GM11168 (cell line): ENCODE measurements around the gene UCN3.

ENCODE experiments used
- in situ Hi-C: fragments of 300-500 bp; cut with MboI; formaldehyde crosslinking; loops from one replicate; pipeline ENCODE4 v1.12.0; 2022; ENCODE audit warnings: low sequenced_read_pairs; ENCODE audit not compliant: unreplicated experiment

The UCN3 gene

DNA sequence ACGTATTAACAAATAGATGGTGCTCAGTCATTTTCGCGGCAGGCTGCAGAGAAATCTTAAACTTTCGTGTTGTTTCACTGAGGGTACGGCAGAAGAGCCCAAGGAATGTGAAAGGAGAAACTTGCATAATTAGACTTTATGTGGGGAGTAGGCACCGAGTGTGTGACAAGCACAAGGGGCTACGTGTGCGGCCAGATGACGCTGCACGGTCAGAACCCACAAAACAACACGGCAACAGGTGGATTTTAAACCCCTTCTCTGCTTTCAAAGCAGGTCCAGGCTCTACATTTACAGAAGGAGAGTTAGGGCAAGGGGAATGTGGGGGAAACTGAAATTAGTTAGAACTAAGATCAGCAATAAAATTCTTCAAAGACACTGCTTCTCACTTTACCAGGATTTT is 392 bp upstream of the UCN3 start:
- in situ Hi-C loops: no loop called here

DNA sequence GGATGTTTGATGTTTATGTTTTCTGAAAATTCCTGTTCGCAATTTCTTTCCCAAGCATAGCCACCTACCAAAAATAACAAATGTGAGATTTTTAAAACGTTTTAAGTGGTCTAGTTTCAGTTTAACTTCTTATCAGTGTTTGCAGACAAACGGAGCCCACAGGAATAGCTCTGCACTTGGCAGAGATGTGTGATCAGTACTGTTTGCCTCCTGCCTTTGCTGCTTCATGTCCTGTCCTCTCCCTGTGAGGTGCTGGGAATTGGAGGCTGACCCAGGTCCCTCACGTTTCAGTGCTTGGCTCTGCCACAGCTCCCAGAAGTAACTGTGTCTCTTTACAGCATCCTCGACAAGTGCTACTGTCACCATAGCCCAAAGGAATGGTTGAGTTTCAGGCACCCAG is 1.2 kb downstream of the UCN3 start:
- in situ Hi-C loops: no loop called here

DNA sequence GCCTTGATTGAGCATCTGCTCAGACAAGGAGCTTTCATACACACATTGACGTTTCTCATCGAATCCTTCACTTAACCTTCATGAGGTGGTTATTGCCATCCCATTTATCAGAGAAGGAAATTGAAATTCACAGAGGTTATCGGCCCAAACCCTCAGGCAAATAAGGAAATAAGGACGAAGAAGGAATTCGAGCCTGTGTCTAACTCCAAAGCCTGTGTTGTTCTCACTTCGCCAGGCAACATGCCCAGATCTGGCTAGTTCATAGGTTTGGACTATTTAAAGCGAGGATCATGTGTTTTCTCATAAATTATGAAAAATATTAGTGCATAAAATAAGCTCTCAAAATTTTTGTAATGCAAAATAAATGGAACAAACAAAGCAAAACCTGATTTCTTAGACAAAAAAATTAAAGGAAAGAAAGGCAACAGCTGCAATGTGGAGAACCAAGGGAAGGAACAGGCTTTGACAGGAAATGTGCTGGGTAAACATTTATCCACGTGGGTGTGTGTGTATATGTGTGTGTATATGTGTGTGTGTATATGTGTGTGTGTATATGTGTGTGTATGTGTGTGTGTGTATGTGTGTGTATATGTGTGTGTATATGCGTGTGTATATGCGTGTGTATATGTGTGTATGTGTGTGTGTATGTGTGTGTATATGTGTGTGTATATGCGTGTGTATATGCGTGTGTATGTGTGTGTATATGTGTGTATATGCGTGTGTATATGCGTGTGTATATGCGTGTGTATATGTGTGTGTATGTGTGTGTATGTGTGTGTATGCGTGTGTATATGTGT is 4.8 kb downstream of the UCN3 start:
- in situ Hi-C loops: no loop called here

DNA sequence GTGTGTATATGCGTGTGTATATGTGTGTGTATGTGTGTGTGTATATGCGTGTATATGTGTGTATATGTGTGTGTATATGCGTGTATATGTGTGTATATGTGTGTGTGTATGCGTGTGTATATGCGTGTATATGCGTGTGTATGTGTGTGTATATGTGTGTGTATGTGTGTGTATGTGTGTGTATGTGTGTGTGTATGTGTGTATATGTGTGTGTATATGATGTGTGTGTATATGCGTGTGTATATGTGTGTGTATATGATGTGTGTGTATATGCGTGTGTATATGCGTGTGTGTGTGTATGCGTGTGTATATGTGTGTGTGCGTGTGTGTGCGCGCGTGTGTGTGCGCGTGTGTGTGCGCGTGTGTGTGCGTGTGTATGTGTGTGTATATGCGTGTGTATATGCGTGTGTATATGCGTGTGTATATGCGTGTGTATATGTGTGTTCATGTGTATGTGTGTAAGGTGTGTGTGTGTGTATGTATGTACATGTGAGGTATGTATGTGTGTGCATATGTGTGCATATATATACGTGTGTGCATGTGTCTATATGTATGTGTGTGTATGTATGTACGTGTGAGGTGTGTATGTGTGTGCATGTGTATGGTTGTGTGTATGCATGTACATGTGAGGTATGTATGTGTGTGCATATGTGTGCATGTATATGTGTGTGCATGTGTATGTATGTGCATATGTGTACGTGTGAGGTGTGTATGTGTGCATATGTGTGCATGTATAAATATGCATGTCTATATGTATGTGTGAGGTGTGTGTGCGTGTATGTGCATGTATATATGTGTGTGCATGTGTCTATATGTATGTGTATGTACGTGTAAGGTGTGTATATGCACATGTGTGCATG is 6.0 kb downstream of the UCN3 start:
- in situ Hi-C loops: no loop called here

DNA sequence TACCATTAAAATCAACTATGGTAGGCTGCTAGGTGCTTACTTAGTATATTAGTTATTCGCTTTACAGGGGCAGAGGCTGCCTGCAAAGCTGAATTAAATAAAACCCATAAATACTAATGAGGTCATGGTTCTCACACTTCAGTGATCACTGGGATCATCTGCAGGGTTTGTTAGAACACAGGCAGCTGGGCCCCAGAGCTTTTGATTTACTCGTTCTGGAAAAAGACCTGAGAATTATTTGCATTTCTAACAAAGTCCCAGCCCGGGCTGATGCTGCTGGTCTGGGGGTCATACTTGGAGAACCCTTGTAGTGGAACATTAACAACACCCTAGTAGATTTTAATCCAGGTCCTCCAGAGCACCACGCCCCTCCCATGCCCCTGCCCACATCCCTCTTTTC is 8.5 kb downstream of the UCN3 start:
- in situ Hi-C loops: no loop called here

DNA sequence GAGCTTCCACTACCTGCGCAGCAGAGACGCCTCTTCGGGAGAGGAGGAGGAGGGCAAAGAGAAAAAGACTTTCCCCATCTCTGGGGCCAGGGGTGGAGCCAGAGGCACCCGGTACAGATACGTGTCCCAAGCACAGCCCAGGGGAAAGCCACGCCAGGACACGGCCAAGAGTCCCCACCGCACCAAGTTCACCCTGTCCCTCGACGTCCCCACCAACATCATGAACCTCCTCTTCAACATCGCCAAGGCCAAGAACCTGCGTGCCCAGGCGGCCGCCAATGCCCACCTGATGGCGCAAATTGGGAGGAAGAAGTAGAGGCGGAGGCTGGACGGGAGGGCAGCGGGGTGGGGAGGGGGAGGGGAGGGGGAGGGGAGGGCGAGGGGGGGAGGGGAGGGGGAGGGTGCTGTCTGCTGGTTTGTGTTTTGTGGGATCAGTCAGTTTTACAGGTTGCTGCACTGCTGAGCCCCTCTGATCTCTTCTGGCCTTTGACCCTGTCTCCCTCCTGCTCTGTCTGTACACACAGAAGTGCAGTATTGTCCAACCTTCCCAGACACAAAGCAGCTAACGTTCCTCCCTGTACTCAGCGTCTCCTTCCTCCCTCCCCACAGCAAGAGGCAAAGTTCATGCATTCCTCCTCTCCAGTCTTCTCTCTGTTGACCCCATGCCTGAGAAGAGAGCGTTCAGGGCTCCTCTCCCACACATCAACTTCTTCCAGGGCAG is 9.3 kb downstream of the UCN3 start:
- in situ Hi-C loops: no loop called here

DNA sequence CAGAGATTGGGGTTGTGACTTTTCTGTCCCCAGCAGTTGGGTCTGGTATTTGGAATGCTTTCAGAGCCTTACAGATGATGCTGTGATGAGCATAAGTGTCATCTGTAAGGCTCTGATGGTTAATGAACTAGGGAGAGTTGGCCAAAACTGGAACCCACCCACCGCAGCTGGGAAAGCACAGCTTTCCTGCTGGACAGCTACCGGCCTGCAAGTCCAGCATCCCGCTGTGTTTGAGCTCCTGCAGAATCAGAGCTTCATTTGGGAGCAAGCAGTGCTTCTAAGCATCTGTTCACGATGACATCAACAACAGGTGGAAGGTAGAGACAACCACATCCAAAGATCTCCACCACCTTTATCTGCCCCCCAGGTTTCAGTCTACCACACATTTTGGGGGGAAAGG is 11.7 kb downstream of the UCN3 start:
- in situ Hi-C loops: loop anchor here (25.0 kb wide), 1 partner anchor 539 kb away; the partner anchor contains the start of gene AKR1E2

DNA sequence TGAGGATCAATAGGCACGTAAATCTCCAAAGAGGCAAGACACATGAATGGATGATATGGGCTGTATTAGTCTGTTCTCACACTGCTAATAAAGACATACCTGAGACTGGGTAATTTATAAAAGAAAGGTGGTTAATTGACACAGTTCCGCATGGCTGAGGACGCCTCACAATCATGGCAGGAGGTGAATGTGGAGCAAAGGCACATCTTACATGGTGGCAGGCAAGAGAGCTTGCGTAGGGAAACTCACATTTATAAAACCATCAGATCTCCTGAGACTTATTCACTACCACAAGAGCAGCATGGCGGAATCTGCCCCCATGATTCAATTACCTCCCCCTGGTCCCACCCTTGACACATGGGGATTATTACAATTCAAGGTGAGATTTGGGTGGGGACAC is 14.4 kb downstream of the UCN3 start:
- in situ Hi-C loops: loop anchor here (25.0 kb wide), 1 partner anchor 542 kb away; the partner anchor contains the start of gene AKR1E2

DNA sequence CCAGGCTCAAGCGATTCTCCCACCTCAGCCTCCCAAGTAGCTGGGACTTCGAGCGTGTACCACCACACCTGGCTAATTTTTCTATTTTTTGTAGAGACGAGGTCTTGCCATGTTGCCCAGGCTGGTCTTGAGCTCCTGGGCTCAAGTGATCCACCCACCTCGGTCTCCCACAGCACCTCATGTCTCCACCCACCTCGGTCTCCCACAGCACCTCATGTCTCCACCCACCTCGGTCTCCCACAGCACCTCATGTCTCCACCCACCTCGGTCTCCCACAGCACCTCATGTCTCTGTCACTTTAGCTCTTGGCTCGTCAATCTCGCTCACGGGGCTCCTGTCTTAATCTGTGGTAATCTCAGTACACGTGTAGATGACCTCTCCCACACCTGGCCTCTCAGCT is 15.6 kb downstream of the UCN3 start:
- in situ Hi-C loops: loop anchor here (25.0 kb wide), 1 partner anchor 543 kb away; the partner anchor contains the start of gene AKR1E2

DNA sequence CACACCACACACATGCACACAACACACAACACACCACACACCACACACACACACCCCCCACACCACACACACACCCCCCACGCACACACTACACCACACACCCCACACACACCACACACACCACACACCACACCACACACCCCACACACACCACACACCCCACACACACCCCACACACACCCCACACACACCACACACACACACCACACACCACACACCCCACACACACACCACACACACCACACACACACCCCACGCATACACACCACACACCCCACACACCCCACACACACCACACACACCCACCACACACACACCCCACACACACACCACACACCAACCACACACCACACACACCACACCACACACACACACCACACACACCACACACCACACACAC is 16.4 kb downstream of the UCN3 start:
- in situ Hi-C loops: loop anchor here (25.0 kb wide), 1 partner anchor 544 kb away; the partner anchor contains the start of gene AKR1E2

DNA sequence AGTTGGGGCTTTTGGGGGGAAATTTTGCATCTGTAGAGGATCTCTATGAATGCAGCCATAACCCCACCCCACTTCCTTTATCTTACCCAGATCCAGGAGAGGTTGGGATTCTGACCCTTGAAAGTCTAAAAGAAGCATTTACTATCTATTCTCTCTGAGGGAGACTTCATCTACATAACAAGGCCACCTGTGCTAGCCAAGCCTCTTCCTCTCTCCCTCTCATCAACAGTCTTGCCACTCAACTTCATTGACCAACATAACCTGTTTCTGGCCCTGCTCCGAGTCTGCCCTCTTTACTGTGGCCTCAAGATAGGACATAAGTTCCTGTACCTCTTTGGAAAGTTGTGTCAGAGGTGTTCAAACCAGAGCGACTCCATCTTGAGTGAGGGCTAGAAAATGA is 20.5 kb downstream of the UCN3 start:
- in situ Hi-C loops: loop anchor here (25.0 kb wide), 1 partner anchor 548 kb away; the partner anchor contains the start of gene AKR1E2

DNA sequence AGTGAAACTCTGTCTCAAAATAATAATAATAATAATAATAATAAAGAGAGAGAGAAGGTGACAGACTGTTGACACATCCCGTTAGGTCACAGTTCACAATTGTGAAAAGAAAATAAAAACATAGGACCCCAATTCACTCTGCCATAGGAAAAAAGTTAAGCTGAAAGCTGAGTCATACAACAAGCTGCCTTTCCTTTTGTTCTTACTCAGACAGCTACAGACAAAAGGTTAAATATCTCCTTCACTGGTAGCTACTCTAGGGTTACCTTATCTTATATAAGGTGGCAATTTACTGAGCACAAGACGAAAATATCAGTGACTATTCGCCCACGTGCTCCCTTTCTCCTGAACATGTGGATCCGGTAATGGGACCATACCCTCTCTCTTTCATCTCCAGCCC is 22.4 kb downstream of the UCN3 start:
- in situ Hi-C loops: loop anchor here (25.0 kb wide), 1 partner anchor 550 kb away; the partner anchor contains the start of gene AKR1E2

DNA sequence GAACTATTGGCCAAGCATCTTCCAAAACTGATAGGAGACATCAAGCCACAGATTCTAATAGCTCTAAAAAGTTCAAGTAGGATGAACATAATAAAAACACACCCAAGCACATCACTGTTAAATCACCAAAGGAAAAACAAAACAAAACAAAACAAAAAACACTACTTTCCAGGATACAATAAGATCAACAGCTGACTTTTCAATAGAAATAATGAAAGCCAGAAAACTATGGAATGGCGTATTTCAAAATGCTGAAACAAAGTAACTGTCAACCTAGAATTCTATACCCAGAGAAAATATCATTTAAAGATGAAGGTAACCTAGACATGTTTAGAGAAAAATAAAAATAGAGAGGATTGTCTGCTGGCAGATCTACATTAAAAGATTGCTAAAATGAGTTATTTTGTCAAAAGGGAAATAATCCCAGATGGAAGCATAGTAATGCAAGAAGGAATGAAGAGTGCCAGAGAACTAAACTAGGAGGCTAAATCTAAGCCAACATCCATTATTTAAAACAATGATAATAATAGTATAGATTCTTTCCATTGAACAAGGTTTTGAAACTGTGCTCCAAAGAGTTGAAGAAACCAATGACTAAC is 25.9 kb downstream of the UCN3 start:
- in situ Hi-C loops: loop anchor here (25.0 kb wide), 1 partner anchor 553 kb away; the partner anchor contains the start of gene AKR1E2

DNA sequence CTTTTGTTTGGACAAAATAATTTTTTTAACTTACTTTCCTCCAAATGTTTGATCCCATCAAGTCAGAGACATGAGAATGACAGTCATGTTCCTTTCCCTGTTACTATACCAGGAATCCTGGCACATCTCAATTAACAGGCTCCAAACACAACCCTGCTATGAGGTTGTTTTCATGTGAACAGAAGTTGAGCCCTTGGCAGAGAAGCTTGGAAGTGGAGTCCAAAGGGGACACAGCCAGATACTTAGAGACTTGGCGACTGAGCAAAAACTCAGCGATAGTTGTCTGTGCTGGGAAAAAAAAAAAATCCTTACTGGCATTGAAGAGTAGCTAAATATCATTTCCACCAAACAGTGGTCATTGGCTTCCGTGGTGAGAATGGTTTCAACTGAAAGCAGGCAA is 27.0 kb downstream of the UCN3 start:
- in situ Hi-C loops: loop anchor here (25.0 kb wide), 1 partner anchor 554 kb away; the partner anchor contains the start of gene AKR1E2

DNA sequence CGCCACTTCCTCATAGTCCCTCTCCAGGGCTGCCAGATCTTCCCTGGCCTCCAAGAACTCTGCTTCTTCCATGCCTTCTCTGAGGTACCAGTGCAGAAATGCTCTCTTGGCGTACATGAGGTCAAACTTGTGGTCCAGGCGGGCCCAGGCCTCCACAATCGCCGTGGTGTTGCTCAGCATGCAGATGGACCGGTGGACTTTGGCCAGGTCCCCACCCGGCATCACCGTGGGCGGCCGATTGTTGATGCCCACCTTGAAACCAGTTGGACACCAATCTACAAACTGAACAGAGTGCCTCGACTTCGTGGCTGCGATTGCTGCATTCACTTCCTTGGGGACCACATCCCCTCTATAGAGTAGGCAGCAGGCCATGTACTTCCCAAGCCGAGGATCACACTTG is 28.8 kb downstream of the UCN3 start:
- in situ Hi-C loops: loop anchor here (25.0 kb wide), 1 partner anchor 556 kb away; the partner anchor contains the start of gene AKR1E2

DNA sequence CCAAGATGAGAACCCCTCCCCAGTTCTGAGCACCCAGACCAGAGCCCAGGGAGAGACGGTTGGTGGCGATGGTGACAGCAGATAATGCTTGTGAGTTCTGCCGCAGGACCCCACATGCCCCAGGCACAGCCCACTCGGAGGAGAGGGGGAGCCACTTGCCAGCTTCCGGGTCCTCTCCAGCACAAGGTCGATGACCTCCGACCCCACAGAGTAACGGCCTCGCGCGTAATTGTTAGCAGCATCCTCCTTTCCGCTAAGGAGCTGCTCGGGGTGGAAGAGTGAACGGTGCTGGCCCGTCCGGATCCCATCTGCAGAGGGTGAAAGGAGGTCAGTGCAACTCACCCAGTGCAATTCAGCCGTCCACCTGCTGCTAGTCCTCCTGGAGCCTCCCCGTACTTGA is 30.4 kb downstream of the UCN3 start:
- in situ Hi-C loops: loop anchor here (25.0 kb wide), 1 partner anchor 558 kb away; the partner anchor contains the start of gene AKR1E2

DNA sequence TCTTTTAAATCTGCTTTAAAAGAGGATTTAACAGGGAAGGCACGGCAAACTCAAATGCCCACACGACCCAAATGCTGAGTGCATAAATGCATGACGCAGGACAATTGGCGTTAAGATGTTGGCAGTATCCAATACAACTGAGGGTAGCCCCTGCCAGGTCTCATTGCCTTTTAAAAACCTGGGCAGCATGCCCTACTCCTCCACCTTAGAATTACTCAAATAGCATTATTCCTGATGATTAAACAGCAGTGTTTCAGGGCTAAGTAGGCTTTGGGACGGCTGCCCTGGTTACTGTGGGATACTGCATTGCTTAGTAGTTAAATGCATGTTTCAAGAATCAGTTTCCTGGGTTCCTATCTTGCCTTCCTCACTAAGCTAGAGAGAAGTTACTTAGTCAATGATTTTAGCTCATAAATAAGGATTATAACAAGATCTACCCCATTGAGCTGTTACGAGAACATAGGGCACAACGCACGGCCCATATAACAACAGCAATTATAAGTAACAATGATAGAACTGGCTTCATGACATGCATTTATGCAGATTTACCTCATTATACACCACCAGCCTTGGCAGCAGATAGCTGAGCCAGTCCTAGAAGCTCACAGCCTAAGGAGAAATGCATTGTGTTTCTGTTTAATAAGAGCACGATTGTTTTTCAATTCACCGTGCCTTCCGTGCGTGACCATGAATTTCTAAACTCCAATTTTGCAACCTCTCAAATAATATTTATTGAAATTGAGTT is 32.0 kb downstream of the UCN3 start:
- in situ Hi-C loops: loop anchor here (25.0 kb wide), 1 partner anchor 559 kb away; the partner anchor contains the start of gene AKR1E2

DNA sequence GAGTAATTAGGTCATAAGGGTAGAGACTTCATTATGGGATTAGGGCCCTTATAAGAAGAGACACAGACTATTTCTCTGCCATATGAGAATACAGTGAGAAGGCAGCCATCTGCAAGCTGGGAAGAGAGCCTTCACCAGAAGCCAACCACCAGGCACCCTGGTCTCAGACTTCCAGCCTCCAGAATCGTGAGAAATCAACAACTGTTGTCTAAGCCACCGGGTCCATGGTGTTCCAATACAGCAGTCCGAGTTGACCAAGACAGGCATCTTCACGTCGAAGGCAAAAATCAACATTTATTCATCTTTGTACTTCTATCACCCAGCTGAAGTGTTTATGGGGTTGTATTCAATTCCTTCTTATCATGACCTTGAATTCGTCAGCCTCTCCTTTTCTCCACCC is 34.6 kb downstream of the UCN3 start:
- in situ Hi-C loops: loop anchor here (25.0 kb wide), 1 partner anchor 562 kb away; the partner anchor contains the start of gene AKR1E2
